ENCODE measurements around the gene INS.

GRCh38 chr11:2166091-2166851 lies 5.3 kb upstream of the INS start:
- peak; percentile 58 for TF ChIP-seq CTCF (IDR thresholded peaks at IDR 0.05; ENCODE audit: low read depth, low read length, poor library complexity, severe bottlenecking)
- TF ChIP-seq EZH2phosphoT487 (IDR thresholded peaks at IDR 0.05; ENCODE audit: borderline replicate concordance, low read length): no peak
